Large intestine (tissue), 3 donors: ENCODE measurements around the gene STBD1. TPM values are rescaled to one million over a fixed set of nuclear protein-coding genes. Genes with fewer than 3 reads are reported as not detected.
A peak's percentile ranks its signal among the peaks of the same experiment; 100 is the strongest.

ENCODE experiments used
- DNase-seq, 2 donors: peaks; one replicate each; pipeline versions ENCODE4 v3.0.0 to v3.0.0-alpha.2; 2013
- H3K27ac ChIP-seq: one replicate; pipeline ENCODE4 v1.5.1; 2013; ENCODE audit warnings: low read length
- H3K27me3 ChIP-seq: 2 replicates; pipeline ENCODE4 v1.6.1; 2013; ENCODE audit warnings: low read length; ENCODE audit not compliant: control insufficient read depth, insufficient read depth
- H3K36me3 ChIP-seq: 2 replicates; pipeline ENCODE4 v1.6.1; 2013; ENCODE audit warnings: low read length; ENCODE audit not compliant: control insufficient read depth, insufficient read depth
- H3K4me1 ChIP-seq: one replicate; pipeline ENCODE4 v1.6.1; 2013; ENCODE audit warnings: low read length; ENCODE audit not compliant: control insufficient read depth, insufficient read depth
- H3K4me3 ChIP-seq: one replicate; pipeline ENCODE4 v1.5.1; 2013; ENCODE audit warnings: low read length
- H3K9me3 ChIP-seq: one replicate; pipeline ENCODE4 v1.6.1; 2013; ENCODE audit warnings: mild to moderate bottlenecking, low read depth, low read length, moderate library complexity; ENCODE audit not compliant: control insufficient read depth
- WGBS: methylation state at CpG from one replicate; pipeline ENCODE4 v1.1.5; 2013; ENCODE audit warnings: low lambda C conversion rate; ENCODE audit not compliant: insufficient coverage; 5-methylcytosine and 5-hydroxymethylcytosine counted together
- polyA plus RNA-seq: library from polyadenylated mRNA; unstranded; fragments of 120-200 nt; gene quantifications from one replicate; pipeline ENCODE4 v1.2.1, GENCODE V29; 2013

STBD1 gene
- polyA plus RNA-seq, 1 donor: 15.0 TPM

GRCh38 chr4:76301775-76302162 is 4.8 kb upstream of the STBD1 start:
- Histone ChIP-seq H3K4me3 (no peak overlapping the region), H3K4me1 (peaks cover 28% of the 10 kb centered on the region), H3K27ac (peak overlapping the region; percentile 87), H3K9me3 (no peaks in the 10 kb centered on the region), H3K27me3 (no peaks in the 10 kb centered on the region), H3K36me3 (no peaks in the 10 kb centered on the region)
- peak in 1 of 2 donors; percentile 63 for DNase-seq
- WGBS: no CpG with 5 or more reads among the region's 1 CpG

DNA sequence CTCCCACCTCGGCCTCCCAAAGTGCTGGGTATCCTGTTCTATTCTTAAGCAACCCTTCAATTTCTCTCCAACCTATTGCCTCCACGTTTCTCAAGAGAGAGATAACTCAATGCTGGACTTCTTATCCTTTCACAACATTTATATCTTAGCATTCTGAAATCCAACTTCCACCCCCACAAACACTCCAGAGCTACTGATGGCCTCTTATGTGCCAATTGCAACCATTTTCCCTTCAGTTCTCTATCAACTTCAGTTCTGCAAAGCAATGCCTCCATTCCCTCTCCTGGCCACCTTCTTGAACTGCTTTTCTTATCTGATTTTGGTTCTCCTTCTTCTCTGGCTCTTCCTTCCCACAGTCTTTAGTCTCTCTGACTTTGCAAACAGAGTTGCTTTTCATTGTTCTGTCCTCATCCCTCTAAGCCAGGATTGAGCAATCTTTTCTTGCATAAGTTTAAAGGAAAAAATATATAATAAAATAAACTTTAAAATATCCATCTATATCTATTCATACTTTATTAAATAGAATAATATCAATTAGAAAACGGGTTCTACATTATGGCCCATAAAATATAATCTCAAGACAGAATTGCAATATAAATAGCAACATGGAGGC is 3.6 kb upstream of the STBD1 start:
- no peaks in the 10 kb centered on the region for H3K9me3 ChIP-seq
- DNase-seq: no peak
- H3K36me3 ChIP-seq: no peaks in the 10 kb centered on the region
- H3K27me3 ChIP-seq: no peaks in the 10 kb centered on the region
- H3K27ac ChIP-seq: peak overlapping the region; percentile 26
- H3K4me1 ChIP-seq: peaks cover 34% of the 10 kb centered on the region
- no peak overlapping the region for H3K4me3 ChIP-seq
- WGBS: 33% methylated on average over 1 of the region's 3 CpGs

GRCh38 chr4:76305033-76305687 is 1.4 kb upstream of the STBD1 start:
- Histone ChIP-seq H3K4me3 (peak overlapping the region; percentile 70), H3K4me1 (peaks cover 50% of the 10 kb centered on the region), H3K9me3 (no peaks in the 10 kb centered on the region), H3K27ac (peak overlapping the region; percentile 98), H3K36me3 (peaks cover 10% of the 10 kb centered on the region), H3K27me3 (no peaks in the 10 kb centered on the region)
- WGBS: 100% methylated on average over 1 of the region's 7 CpGs
- DNase-seq: peak; percentile 35 to 62

GRCh38 chr4:76306882-76307659 is 538 bp downstream of the STBD1 start:
- peak overlapping the region; percentile 98 for H3K27ac ChIP-seq
- peaks cover 10% of the 10 kb centered on the region for H3K36me3 ChIP-seq
- H3K4me1 ChIP-seq: peaks cover 45% of the 10 kb centered on the region
- WGBS: no CpG with 5 or more reads among the region's 37 CpGs
- no peaks in the 10 kb centered on the region for H3K27me3 ChIP-seq
- DNase-seq: peak; percentile 63 to 82
- peak overlapping the region; percentile 70 for H3K4me3 ChIP-seq
- H3K9me3 ChIP-seq: no peaks in the 10 kb centered on the region

DNA sequence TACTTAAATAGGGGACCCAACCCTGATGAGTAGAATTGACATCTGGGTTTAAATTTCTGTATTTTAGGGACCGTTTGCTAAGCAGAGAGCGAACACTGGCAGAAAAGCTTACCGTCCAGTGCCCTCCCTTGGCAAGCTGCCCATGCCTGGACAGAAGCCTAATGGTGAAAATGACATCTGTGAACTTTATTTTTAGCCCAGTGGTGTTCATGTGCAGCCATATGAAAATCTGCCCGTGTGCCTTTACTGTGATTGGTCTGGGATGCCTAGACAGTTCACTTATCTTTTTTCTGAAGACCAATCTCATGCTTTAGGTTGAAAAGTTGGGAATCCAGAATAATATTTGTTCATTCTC is 1.1 kb downstream of the STBD1 start:
- peak overlapping the region; percentile 70 for H3K4me3 ChIP-seq
- WGBS: no CpG with 5 or more reads among the region's 4 CpGs
- no peaks in the 10 kb centered on the region for H3K27me3 ChIP-seq
- peaks cover 10% of the 10 kb centered on the region for H3K36me3 ChIP-seq
- H3K27ac ChIP-seq: peak overlapping the region; percentile 98
- H3K9me3 ChIP-seq: no peaks in the 10 kb centered on the region
- H3K4me1 ChIP-seq: peaks cover 42% of the 10 kb centered on the region
- DNase-seq: no peak

GRCh38 chr4:76308548-76308947 is 2.0 kb downstream of the STBD1 start:
- Histone ChIP-seq H3K4me3 (no peak overlapping the region), H3K27ac (peak overlapping the region; percentile 98), H3K4me1 (peaks cover 42% of the 10 kb centered on the region), H3K27me3 (no peaks in the 10 kb centered on the region), H3K36me3 (peaks cover 10% of the 10 kb centered on the region), H3K9me3 (no peaks in the 10 kb centered on the region)
- DNase-seq: peak; percentile 85 to 90
- no CpG with 5 or more reads among the region's 6 CpGs for WGBS

DNA sequence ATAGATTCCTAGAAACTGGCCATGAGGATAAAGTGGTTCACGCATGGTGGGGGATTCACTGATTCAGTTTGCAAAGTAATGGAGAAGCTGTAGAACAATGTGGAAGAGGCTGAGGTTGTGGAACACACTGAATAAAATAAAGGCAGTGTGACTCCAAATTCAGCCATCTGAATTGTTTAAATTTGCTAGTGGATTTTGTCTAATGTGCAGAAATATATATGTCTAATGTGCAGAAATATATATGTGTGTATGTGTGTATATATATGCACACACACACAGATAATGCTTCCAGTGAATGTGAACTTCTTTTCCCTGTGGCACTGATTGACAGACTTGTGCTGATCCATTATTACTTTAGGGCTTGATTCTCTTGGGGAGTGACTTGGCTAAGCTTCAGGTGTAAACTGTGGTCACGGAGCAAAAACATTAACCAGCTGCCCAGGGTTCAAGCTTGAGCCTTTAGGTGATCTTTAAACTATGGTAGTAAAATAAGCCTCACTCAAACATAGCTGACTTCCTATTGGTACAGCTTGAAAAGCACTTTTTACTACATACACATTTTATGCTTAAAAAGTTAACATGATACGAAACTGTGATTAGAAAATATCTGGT is 3.5 kb downstream of the STBD1 start:
- H3K4me3 ChIP-seq: no peak overlapping the region
- H3K27me3 ChIP-seq: no peaks in the 10 kb centered on the region
- no peaks in the 10 kb centered on the region for H3K9me3 ChIP-seq
- DNase-seq: peak; percentile 23 to 55
- H3K36me3 ChIP-seq: peaks cover 10% of the 10 kb centered on the region
- 40% methylated on average over 1 of the region's 3 CpGs for WGBS
- peaks cover 37% of the 10 kb centered on the region for H3K4me1 ChIP-seq
- H3K27ac ChIP-seq: peak overlapping the region; percentile 67

GRCh38 chr4:76310683-76311082 is 4.2 kb downstream of the STBD1 start:
- peaks cover 32% of the 10 kb centered on the region for H3K4me1 ChIP-seq
- no peak overlapping the region for H3K4me3 ChIP-seq
- no peak for DNase-seq
- WGBS: 60% methylated on average over 1 of the region's 4 CpGs
- peak overlapping the region; percentile 67 for H3K27ac ChIP-seq
- H3K27me3 ChIP-seq: no peaks in the 10 kb centered on the region
- H3K9me3 ChIP-seq: no peaks in the 10 kb centered on the region
- H3K36me3 ChIP-seq: peaks cover 10% of the 10 kb centered on the region

- Histone ChIP-seq H3K27me3 (no peaks in the 10 kb centered on the region), H3K4me1 (peaks cover 32% of the 10 kb centered on the region), H3K27ac (no peak overlapping the region), H3K36me3 (peaks cover 10% of the 10 kb centered on the region), H3K9me3 (peaks cover 6% of the 10 kb centered on the region), H3K4me3 (no peak overlapping the region)
- peak; percentile 37 to 68 for DNase-seq
- WGBS: no CpG with 5 or more reads among the region's 1 CpG
Observed at GRCh38 chr4:76311896-76312331, 5.4 kb downstream of the STBD1 start.

DNA sequence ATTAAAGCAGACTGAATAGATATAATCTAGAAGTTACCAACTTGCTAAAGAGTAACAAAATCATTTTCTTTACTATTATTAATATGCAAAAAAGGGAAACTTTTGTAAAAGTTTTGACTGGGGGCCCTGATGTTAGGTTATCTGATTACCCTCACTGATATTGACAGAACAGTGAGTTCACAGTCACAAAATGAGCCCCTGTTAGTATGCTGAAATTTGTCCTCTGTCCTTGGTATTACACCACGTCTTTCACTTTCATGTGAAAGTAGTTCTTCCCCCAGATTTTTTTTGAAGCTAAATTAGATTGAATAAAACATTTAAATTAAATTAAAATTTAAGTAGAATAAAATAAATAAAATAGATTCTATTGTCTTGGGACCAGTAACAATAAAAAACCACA is 5.9 kb downstream of the STBD1 start:
- H3K27me3 ChIP-seq: no peaks in the 10 kb centered on the region
- H3K27ac ChIP-seq: no peak overlapping the region
- no peak overlapping the region for H3K4me3 ChIP-seq
- no peak for DNase-seq
- H3K36me3 ChIP-seq: peaks cover 10% of the 10 kb centered on the region
- WGBS: no CpG with 5 or more reads among the region's 1 CpG
- peaks cover 31% of the 10 kb centered on the region for H3K4me1 ChIP-seq
- H3K9me3 ChIP-seq: peaks cover 8% of the 10 kb centered on the region
